HepG2 (cell line): ENCODE data around the gene DNAJA3. TPM values are rescaled to one million over a fixed set of nuclear protein-coding genes. Genes with fewer than 3 reads are reported as not detected.

Source experiments
- AGO2 ChIP-seq: fragments of 200-400 bp; formaldehyde crosslinking; optimal IDR thresholded peaks from 2 replicates; pipeline ENCODE3; 2017; ENCODE audit warnings: mild to moderate bottlenecking, low read depth, low read length, moderate library complexity
- ATF5 ChIP-seq: sonication (generic); formaldehyde crosslinking; IDR thresholded peaks from 2 replicates; pipeline ENCODE4 v1.4.0; 2020; ENCODE audit warnings: mild to moderate bottlenecking, low read depth, missing genetic modification reagents
- ETV5 ChIP-seq: IDR thresholded peaks from 2 replicates; pipeline ENCODE4 v1.6.1; 2018; ENCODE audit warnings: missing biosample characterization, missing genetic modification reagents, inconsistent platforms, borderline replicate concordance
- PBX2 ChIP-seq: IDR thresholded peaks from 2 replicates; pipeline ENCODE4 v1.6.1; 2016; ENCODE audit warnings: control low read depth
- RBAK ChIP-seq: sonication (generic); formaldehyde crosslinking; IDR thresholded peaks from 2 replicates; pipeline ENCODE4 v1.5.1; 2020; ENCODE audit warnings: mild to moderate bottlenecking, missing genetic modification reagents
- ZFP36L1 ChIP-seq: sonication (generic); formaldehyde crosslinking; IDR thresholded peaks from 2 replicates; pipeline ENCODE4 v1.8.0; 2022; ENCODE audit warnings: mild to moderate bottlenecking, missing genetic modification reagents, moderate library complexity
- ZNF124 ChIP-seq: sonication (generic); formaldehyde crosslinking; IDR thresholded peaks from 2 replicates; pipeline ENCODE4 v1.4.0; 2020; ENCODE audit warnings: missing genetic modification reagents
- ZNF350 ChIP-seq: sonication (generic); formaldehyde crosslinking; IDR thresholded peaks from 2 replicates; pipeline ENCODE4 v1.4.0; 2020; ENCODE audit warnings: mild to moderate bottlenecking, low read depth, missing genetic modification reagents, borderline replicate concordance
- ZNF598 ChIP-seq: sonication (generic); formaldehyde crosslinking; IDR thresholded peaks from 2 replicates; pipeline ENCODE4 v1.5.1; 2020; ENCODE audit warnings: mild to moderate bottlenecking, missing genetic modification reagents, borderline replicate concordance
- ZNF724P ChIP-seq: sonication (generic); formaldehyde crosslinking; IDR thresholded peaks from 2 replicates; pipeline ENCODE4 v1.8.0; 2022; ENCODE audit warnings: missing genetic modification reagents, borderline replicate concordance
- polyA plus RNA-seq, 8 experiments: library from polyadenylated mRNA; depleted of rRNA in 3 of 8; stranded (reverse) in 7 of 8; unstranded in 1 of 8; fragments of >200 nt; fragmentation: Illumina TruSeq in 4 of 8; extraction: Trizol in 4 of 8; gene quantifications; 2 replicates each; pipeline versions ENCODE4 v1.2.1 to v1.2.3, GENCODE V29; 2011 to 2016; ENCODE audit warnings: low read depth in 4 of 8, missing spikeins in 1 of 8, mixed read lengths in 1 of 8; ENCODE audit not compliant: insufficient read depth in 1 of 8
- total RNA-seq, 5 experiments: library from RNA; depleted of rRNA; stranded (reverse); fragments of >200 nt; fragmentation: Illumina TruSeq; extraction: Trizol; gene quantifications; 2 replicates each; pipeline ENCODE4 v1.2.3, GENCODE V29; 2016; ENCODE audit warnings: low read depth in 1 of 5
- TF ChIP-seq, protein P1 (sequence below): sonication (generic); formaldehyde crosslinking; IDR thresholded peaks from 2 replicates; pipeline ENCODE4 v1.8.0; 2022; ENCODE audit warnings: missing genetic modification reagents, mild to moderate bottlenecking, moderate library complexity, borderline replicate concordance
- TF ChIP-seq, protein P2 (sequence below): sonication (generic); formaldehyde crosslinking; IDR thresholded peaks from one replicate; pipeline ENCODE4 v1.5.1; 2020; ENCODE audit warnings: mild to moderate bottlenecking, missing genetic modification reagents; ENCODE audit errors: not compliant biosample characterization
- TF ChIP-seq, protein P3 (sequence below): sonication (generic); formaldehyde crosslinking; IDR thresholded peaks from 2 replicates; pipeline ENCODE4 v1.5.0; 2020; ENCODE audit warnings: mild to moderate bottlenecking, missing genetic modification reagents

Gene DNAJA3
- total and polyA plus RNA-seq, 2 of the 13 experiments (the other 11 are each of a cell fraction or from before 2014, with no cell fraction given) = 77.0 to 83.3 TPM

DNA sequence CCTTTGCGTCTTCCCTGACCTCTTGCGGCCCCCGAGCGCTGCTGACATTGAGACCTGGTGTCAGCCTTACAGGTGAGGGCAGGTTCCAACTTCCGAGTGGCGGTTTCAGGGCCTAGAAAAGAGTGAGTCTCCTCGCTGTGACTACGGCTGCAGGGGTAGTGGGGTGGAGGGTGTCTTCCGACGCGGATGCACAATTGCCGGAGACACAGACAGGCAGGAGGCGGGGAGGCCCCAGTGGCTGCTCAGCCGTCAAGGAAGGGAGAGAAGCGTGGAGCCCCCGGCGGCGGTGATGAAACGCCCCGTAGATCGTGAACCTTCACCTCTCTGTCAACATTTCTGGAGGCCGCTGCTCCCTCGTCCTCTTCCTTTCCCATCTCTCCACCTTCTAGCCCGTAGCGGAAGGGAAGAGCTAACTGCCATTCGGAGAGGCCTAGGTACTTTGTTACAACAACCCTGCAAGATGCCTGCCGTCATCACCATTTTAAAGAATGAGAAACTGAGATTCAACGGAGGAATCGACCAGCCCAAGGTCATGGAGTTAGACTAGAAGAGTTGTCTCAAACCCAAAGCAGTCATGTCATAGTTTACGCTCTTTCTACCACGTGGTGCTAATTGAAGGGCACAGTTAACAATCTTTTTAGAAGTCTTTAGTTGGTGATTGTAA, 485 bp downstream of the DNAJA3 start (continued):
- TF ChIP-seq ZNF598 (CRISPR knock-in tag) = no peak; the same call in 1 of the 2 replicates
- TF ChIP-seq PBX2 (CRISPR knock-in tag) = 0 out of 2 replicates have a peak, but pooled peaks have one; percentile 22
- TF ChIP-seq ETV5 (CRISPR knock-in tag) = peak; percentile 71; the same call in 1 of the 2 replicates
- TF ChIP-seq, protein P1, sequence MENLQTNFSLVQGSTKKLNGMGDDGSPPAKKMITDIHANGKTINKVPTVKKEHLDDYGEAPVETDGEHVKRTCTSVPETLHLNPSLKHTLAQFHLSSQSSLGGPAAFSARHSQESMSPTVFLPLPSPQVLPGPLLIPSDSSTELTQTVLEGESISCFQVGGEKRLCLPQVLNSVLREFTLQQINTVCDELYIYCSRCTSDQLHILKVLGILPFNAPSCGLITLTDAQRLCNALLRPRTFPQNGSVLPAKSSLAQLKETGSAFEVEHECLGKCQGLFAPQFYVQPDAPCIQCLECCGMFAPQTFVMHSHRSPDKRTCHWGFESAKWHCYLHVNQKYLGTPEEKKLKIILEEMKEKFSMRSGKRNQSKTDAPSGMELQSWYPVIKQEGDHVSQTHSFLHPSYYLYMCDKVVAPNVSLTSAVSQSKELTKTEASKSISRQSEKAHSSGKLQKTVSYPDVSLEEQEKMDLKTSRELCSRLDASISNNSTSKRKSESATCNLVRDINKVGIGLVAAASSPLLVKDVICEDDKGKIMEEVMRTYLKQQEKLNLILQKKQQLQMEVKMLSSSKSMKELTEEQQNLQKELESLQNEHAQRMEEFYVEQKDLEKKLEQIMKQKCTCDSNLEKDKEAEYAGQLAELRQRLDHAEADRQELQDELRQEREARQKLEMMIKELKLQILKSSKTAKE (CRISPR knock-in tag) = no peak
- no peak for TF ChIP-seq ATF5 (CRISPR knock-in tag)
- TF ChIP-seq RBAK (CRISPR knock-in tag) = 0 out of 2 replicates have a peak, but pooled peaks have one; percentile 45
- TF ChIP-seq, protein P2, sequence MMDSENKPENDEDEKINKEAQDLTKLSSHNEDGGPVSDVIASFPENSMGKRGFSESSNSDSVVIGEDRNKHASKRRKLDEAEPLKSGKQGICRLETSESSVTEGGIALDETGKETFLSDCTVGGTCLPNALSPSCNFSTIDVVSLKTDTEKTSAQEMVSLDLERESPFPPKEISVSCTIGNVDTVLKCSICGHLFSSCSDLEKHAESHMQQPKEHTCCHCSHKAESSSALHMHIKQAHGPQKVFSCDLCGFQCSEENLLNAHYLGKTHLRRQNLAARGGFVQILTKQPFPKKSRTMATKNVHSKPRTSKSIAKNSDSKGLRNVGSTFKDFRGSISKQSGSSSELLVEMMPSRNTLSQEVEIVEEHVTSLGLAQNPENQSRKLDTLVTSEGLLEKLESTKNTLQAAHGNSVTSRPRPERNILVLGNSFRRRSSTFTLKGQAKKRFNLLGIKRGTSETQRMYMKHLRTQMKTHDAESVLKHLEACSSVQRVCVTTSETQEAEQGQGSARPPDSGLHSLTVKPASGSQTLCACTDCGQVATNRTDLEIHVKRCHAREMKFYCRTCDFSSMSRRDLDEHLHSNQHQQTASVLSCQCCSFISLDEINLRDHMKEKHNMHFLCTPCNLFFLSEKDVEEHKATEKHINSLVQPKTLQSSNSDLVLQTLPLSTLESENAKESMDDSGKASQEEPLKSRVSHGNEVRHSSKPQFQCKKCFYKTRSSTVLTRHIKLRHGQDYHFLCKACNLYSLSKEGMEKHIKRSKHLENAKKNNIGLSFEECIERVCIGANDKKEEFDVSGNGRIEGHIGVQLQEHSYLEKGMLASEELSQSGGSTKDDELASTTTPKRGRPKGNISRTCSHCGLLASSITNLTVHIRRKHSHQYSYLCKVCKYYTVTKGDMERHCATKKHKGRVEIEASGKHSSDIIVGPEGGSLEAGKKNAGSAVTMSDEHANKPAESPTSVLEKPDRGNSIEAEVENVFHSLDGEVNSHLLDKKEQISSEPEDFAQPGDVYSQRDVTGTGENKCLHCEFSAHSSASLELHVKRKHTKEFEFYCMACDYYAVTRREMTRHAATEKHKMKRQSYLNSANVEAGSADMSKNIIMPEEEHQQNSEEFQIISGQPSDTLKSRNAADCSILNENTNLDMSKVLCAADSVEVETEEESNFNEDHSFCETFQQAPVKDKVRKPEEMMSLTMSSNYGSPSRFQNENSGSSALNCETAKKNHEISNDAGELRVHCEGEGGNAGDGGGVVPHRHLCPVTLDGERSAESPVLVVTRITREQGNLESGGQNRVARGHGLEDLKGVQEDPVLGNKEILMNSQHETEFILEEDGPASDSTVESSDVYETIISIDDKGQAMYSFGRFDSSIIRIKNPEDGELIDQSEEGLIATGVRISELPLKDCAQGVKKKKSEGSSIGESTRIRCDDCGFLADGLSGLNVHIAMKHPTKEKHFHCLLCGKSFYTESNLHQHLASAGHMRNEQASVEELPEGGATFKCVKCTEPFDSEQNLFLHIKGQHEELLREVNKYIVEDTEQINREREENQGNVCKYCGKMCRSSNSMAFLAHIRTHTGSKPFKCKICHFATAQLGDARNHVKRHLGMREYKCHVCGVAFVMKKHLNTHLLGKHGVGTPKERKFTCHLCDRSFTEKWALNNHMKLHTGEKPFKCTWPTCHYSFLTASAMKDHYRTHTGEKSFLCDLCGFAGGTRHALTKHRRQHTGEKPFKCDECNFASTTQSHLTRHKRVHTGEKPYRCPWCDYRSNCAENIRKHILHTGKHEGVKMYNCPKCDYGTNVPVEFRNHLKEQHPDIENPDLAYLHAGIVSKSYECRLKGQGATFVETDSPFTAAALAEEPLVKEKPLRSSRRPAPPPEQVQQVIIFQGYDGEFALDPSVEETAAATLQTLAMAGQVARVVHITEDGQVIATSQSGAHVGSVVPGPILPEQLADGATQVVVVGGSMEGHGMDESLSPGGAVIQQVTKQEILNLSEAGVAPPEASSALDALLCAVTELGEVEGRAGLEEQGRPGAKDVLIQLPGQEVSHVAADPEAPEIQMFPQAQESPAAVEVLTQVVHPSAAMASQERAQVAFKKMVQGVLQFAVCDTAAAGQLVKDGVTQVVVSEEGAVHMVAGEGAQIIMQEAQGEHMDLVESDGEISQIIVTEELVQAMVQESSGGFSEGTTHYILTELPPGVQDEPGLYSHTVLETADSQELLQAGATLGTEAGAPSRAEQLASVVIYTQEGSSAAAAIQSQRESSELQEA = peak; percentile 43
- TF ChIP-seq ZFP36L1 = no peak
- TF ChIP-seq, protein P3, sequence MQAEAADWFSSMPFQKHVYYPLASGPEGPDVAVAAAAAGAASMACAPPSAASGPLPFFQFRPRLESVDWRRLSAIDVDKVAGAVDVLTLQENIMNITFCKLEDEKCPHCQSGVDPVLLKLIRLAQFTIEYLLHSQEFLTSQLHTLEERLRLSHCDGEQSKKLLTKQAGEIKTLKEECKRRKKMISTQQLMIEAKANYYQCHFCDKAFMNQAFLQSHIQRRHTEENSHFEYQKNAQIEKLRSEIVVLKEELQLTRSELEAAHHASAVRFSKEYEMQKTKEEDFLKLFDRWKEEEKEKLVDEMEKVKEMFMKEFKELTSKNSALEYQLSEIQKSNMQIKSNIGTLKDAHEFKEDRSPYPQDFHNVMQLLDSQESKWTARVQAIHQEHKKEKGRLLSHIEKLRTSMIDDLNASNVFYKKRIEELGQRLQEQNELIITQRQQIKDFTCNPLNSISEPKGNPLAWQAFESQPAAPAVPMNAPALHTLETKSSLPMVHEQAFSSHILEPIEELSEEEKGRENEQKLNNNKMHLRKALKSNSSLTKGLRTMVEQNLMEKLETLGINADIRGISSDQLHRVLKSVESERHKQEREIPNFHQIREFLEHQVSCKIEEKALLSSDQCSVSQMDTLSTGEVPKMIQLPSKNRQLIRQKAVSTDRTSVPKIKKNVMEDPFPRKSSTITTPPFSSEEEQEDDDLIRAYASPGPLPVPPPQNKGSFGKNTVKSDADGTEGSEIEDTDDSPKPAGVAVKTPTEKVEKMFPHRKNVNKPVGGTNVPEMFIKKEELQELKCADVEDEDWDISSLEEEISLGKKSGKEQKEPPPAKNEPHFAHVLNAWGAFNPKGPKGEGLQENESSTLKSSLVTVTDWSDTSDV (CRISPR knock-in tag) = no peak; the same call in 1 of the 2 replicates
- no peak for TF ChIP-seq ZNF724P (CRISPR knock-in tag)
- TF ChIP-seq ZNF124 (CRISPR knock-in tag) = no peak
- TF ChIP-seq AGO2 = peak; percentile 84
- TF ChIP-seq ZNF350 = peak; percentile 79; the same call in 1 of the 2 replicates
